Osteocyte (in vitro differentiated cells): ENCODE results near the gene NUP133. TPM values are rescaled to one million over a fixed set of nuclear protein-coding genes. Genes with fewer than 3 reads are reported as not detected.

ENCODE experiments used
- DNase-seq: peaks from one replicate; pipeline ENCODE4 v3.0.0; 2021; ENCODE audit warnings: mixed read lengths; ENCODE audit not compliant: unreplicated experiment; ENCODE audit errors: extremely low spot score
- H3K27ac Mint-ChIP-seq: one replicate; pipeline ENCODE4 v1.8.0; 2021; ENCODE audit warnings: mild to moderate bottlenecking, mixed read lengths; ENCODE audit not compliant: unreplicated experiment
- H3K27me3 Mint-ChIP-seq: one replicate; pipeline ENCODE4 v1.8.0; 2021; ENCODE audit warnings: mixed read lengths; ENCODE audit not compliant: unreplicated experiment
- H3K36me3 Mint-ChIP-seq: one replicate; pipeline ENCODE4 v1.8.0; 2021; ENCODE audit warnings: mixed read lengths; ENCODE audit not compliant: unreplicated experiment
- H3K4me1 Mint-ChIP-seq: one replicate; pipeline ENCODE4 v1.8.0; 2021; ENCODE audit warnings: mixed read lengths; ENCODE audit not compliant: unreplicated experiment
- H3K4me3 Mint-ChIP-seq: one replicate; pipeline ENCODE4 v1.8.0; 2021; ENCODE audit warnings: mild to moderate bottlenecking, moderate library complexity, mixed read lengths; ENCODE audit not compliant: unreplicated experiment
- H3K9me3 Mint-ChIP-seq: one replicate; pipeline ENCODE4 v1.8.0; 2021; ENCODE audit warnings: mixed read lengths; ENCODE audit not compliant: unreplicated experiment
- total RNA-seq: library from RNA; stranded (reverse); gene quantifications from 2 replicates; pipeline ENCODE4 v1.2.1, GENCODE V29; 2021
- TF ChIP-seq, protein P1 (sequence below): fragments of 200-600 bp; sonication (generic); IDR thresholded peaks from 2 replicates; pipeline ENCODE4 v1.5.0; 2021; ENCODE audit warnings: antibody characterized with exemption, mild to moderate bottlenecking, moderate library complexity

NUP133 gene
- total RNA-seq, 1 donor from 2014 or later: 40.4 TPM

DNA sequence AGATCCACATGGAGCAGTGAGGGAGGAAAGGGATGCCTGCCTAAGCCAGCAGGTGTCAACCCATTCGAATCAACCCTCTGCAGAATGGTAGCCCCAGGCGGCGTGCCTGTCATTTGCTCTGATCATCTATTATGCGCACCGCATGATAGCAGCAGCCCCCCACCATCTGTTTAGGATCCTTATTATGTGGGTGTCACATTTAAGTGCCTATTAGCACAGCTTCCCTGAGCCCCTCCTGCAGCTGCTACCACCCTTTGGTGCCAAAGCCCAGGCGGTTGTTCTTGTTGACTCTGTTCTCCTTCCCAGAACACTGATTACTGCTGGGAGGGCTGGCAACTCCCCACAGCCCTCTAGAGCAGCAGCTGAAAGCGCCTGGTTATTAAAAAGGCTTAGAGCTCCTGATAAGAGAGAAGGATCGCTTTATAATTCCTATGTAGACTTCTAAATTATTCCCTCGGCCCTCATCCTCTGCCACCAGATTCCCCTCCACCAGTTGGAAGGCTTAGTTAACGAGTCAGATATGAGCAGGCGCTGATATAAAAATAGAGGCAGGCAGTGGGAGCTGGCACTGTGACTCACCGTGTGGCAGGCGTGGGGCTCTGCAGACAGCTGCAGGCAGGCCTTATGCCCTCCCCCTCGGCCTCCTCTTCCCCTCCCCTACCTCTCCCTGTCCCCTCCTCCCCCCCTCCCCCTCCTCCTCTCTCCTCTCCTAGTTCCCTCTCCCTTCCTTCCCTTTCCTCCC lies 97.3 kb downstream of the NUP133 start:
- H3K9me3 Mint-ChIP-seq: no peaks in the 10 kb centered on the region
- H3K36me3 Mint-ChIP-seq: no peaks in the 10 kb centered on the region
- peaks cover 14% of the 10 kb centered on the region for H3K27me3 Mint-ChIP-seq
- TF ChIP-seq, protein P1, sequence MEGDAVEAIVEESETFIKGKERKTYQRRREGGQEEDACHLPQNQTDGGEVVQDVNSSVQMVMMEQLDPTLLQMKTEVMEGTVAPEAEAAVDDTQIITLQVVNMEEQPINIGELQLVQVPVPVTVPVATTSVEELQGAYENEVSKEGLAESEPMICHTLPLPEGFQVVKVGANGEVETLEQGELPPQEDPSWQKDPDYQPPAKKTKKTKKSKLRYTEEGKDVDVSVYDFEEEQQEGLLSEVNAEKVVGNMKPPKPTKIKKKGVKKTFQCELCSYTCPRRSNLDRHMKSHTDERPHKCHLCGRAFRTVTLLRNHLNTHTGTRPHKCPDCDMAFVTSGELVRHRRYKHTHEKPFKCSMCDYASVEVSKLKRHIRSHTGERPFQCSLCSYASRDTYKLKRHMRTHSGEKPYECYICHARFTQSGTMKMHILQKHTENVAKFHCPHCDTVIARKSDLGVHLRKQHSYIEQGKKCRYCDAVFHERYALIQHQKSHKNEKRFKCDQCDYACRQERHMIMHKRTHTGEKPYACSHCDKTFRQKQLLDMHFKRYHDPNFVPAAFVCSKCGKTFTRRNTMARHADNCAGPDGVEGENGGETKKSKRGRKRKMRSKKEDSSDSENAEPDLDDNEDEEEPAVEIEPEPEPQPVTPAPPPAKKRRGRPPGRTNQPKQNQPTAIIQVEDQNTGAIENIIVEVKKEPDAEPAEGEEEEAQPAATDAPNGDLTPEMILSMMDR: no peak
- H3K4me3 Mint-ChIP-seq: peak overlapping the region; percentile 1
- H3K4me1 Mint-ChIP-seq: peaks cover 37% of the 10 kb centered on the region
- peak overlapping the region; percentile 75 for H3K27ac Mint-ChIP-seq
- no peak for DNase-seq

DNA sequence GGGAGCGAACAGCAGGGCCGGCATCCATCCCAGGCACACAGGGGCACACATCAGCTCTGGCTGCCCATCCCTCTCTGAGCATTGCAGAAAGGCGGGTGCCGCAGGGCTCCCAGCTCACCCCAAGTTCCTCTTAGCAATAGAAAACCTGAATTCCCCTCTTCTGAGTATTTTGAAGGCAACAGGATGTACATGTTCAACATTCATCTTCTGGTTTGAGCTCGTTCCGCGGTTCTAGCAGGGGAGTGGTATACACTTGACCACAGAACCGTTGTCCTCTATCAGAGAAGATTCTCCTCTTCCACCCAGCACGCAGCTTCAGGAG lies 97.8 kb downstream of the NUP133 start:
- H3K27ac Mint-ChIP-seq: no peak overlapping the region
- TF ChIP-seq, protein P1: no peak
- H3K36me3 Mint-ChIP-seq: no peaks in the 10 kb centered on the region
- no peak for DNase-seq
- peaks cover 37% of the 10 kb centered on the region for H3K4me1 Mint-ChIP-seq
- no peak overlapping the region for H3K4me3 Mint-ChIP-seq
- no peaks in the 10 kb centered on the region for H3K9me3 Mint-ChIP-seq
- peaks cover 19% of the 10 kb centered on the region for H3K27me3 Mint-ChIP-seq

DNA sequence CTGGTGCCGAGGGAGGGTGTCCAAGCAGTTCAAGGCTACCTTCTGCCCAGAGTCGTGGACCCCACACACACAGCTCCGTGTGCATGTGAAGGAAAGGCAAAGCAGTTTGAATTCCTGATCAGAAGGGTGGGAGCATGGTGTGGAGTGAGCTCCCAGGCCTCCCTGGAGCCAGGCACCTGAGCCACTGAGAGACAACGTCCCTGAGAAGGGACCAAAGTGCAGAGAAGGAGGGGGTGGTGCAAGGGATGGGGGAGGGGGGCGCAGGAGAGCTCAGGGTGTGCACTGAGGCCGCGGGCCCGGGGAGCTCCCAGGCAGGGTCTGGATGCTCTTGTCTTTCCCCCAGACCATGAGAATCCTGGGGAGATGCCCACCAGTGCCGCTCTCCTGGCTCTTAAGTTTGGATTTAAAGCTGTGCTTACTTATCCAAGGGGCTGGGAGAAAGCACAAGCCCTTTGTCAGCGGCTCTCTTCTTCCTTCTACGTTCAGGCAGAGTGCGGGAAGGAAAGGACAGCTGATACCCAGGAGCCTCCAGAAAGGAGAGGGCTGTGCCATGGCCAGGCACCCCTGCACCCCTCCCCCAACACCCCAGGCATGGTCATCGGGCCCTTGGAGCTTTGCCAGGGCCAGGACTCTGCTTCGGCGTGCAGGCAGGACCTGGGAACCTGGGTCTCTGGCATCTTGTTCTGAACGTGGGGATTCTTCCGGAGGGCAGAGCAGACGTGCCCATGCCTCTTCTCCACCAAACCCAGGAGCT lies 98.3 kb downstream of the NUP133 start:
- Mint-ChIP-seq H3K36me3 (no peaks in the 10 kb centered on the region), H3K9me3 (no peaks in the 10 kb centered on the region), H3K27ac (no peak overlapping the region), H3K4me3 (no peak overlapping the region), H3K27me3 (peaks cover 21% of the 10 kb centered on the region), H3K4me1 (peaks cover 37% of the 10 kb centered on the region)
- TF ChIP-seq, protein P1: no peak
- DNase-seq: no peak

DNA sequence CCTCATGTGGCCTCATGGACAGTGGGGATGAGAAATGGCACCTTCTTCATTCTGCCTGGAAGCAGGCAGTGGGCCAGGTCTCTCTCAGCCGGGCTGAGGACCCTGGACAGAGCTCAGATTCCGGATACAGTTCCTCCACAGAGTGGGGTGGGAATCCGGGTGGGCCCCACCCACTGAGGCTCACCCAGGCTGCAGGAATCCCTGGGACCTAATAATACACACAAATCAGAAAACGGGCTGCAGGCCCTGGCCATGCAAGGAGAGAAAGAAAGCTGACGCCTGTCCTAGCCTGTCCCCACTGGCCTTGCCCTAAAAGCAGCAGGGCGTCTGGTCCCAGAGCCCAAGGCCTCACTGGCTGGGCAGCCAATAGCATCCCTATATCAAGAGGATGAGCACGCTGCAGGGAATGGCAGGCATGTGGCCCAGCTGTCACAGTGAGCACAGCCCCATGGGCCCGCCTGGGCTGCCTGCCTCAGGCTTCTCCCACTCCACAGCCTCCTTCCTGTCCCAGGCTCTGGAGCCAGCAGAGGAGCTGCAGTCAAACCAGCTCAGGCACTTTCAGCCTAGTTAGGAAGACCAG lies 99.6 kb downstream of the NUP133 start:
- Mint-ChIP-seq H3K4me1 (peaks cover 37% of the 10 kb centered on the region), H3K4me3 (no peak overlapping the region), H3K27me3 (peaks cover 20% of the 10 kb centered on the region), H3K9me3 (no peaks in the 10 kb centered on the region), H3K27ac (no peak overlapping the region), H3K36me3 (no peaks in the 10 kb centered on the region)
- DNase-seq: no peak
- TF ChIP-seq, protein P1: no peak
